ENCODE measurements around the gene B3GAT3. TPM values are rescaled to one million over a fixed set of nuclear protein-coding genes. Genes with fewer than 3 reads are reported as not detected.
"Not testable (repeated sequence)": the region's sequence is repeated elsewhere in the genome, so short reads cannot be mapped to it uniquely, and the experiment has no call there.

B3GAT3 gene
- total and polyA plus RNA-seq, 3 donors from 2014 or later = 36.6 to 69.2 (median 66.4) TPM

GRCh38 chr11:62656796-62657429 lies 35.1 kb upstream of the B3GAT3 start:
- 52 to 63% methylated on average over 5 of the region's 5 CpGs for WGBS, 2 donors
- no peak for DNase-seq
- no peaks in the 10 kb centered on the region for H3K9me3 ChIP-seq
- no peak for TF ChIP-seq POLR2A (IDR thresholded peaks at IDR 0.05)
- TF ChIP-seq, protein P1, sequence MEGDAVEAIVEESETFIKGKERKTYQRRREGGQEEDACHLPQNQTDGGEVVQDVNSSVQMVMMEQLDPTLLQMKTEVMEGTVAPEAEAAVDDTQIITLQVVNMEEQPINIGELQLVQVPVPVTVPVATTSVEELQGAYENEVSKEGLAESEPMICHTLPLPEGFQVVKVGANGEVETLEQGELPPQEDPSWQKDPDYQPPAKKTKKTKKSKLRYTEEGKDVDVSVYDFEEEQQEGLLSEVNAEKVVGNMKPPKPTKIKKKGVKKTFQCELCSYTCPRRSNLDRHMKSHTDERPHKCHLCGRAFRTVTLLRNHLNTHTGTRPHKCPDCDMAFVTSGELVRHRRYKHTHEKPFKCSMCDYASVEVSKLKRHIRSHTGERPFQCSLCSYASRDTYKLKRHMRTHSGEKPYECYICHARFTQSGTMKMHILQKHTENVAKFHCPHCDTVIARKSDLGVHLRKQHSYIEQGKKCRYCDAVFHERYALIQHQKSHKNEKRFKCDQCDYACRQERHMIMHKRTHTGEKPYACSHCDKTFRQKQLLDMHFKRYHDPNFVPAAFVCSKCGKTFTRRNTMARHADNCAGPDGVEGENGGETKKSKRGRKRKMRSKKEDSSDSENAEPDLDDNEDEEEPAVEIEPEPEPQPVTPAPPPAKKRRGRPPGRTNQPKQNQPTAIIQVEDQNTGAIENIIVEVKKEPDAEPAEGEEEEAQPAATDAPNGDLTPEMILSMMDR (IDR thresholded peaks at IDR 0.05) = no peak
- H3K27ac ChIP-seq = no peak overlapping the region
- intact Hi-C loops (cut with DNase I; ENCODE audit: low total_unique reads) = no loop called here
- H3K27me3 ChIP-seq = no peaks in the 10 kb centered on the region
- H3K36me3 ChIP-seq (ENCODE audit: low read depth, missing control alignments) = no peaks in the 10 kb centered on the region
- no peak overlapping the region for H3K4me3 ChIP-seq
- H3K4me1 ChIP-seq = peaks cover 6% of the 10 kb centered on the region

DNA sequence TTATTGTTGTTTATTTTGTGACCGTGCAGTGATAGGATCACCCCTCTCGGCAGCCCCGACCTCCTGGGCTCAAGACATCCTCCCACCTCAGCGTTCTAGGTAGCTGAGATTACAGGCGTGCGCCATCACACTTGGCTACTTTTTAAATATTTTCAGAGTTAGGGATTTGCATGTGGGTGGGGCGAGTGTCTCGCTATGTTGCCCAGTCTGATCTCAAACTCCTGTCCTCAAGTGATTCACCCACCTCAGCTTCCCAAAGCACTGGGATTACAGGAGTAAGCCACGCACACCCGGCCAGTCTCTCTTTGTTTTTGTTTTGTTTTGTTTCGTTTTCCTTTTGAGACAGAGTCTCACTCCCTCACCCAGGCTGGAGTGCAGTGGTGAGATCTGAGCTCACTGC lies 32.5 kb upstream of the B3GAT3 start:
- no peaks in the 10 kb centered on the region for H3K9me3 ChIP-seq
- intact Hi-C loops (cut with DNase I; ENCODE audit: low total_unique reads) = no loop called here
- no peak for DNase-seq
- 65 to 70% methylated on average over 11 of the region's 11 CpGs for WGBS, 2 donors
- no peak overlapping the region for H3K27ac ChIP-seq
- no peaks in the 10 kb centered on the region for H3K36me3 ChIP-seq (ENCODE audit: low read depth, missing control alignments)
- H3K4me3 ChIP-seq = no peak overlapping the region
- peaks cover 12% of the 10 kb centered on the region for H3K4me1 ChIP-seq
- TF ChIP-seq, protein P1 (IDR thresholded peaks at IDR 0.05) = no peak
- TF ChIP-seq POLR2A (IDR thresholded peaks at IDR 0.05) = no peak
- H3K27me3 ChIP-seq = no peaks in the 10 kb centered on the region

DNA sequence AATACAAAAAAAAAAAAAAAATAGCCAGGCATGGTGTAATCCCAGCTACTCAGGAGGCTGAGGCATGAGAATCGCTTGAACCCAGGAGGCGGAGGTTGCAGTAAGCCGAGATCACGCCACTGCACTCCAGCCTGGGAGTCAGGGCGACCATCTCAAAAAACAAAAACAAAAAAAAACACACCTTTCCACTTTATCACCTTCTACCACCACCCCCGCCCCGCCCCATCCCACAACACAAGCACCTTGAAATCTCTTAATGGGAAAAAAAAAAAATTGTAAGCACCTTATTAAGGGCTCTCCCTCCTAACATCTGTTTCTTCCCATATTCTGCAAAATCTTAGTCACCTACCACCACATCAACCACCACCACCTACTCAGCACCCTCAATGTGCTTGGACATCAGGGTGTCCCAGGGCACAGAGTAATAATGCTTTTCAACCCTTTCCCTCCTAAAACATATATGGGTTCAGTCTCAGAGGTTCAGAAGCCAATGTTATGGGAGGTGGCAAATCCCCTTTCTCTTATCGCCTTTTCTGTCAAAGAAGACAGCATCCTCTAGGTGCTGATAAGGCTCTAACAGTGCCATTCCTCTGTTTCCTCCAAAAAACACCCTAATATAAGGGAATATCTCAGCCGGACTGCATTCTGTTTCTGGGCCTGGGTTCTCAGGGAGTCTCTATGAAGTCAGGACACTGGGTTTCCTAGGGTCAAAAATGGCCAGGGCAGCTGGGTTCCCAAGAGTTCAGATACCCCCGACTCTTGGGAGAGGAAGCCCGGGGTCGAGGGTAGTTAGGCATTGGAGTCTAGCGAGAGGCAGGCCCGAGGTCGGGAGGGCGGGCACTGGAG lies 30.6 kb upstream of the B3GAT3 start:
- intact Hi-C loops (cut with DNase I; ENCODE audit: low total_unique reads) = no loop called here
- no peak for DNase-seq
- WGBS, 2 donors = 36 to 38% methylated on average over 15 to 16 of the region's 16 CpGs

GRCh38 chr11:62650283-62650682 lies 28.5 kb upstream of the B3GAT3 start:
- H3K36me3 ChIP-seq (ENCODE audit: low read depth, missing control alignments); DNase-seq; H3K27me3 ChIP-seq; H3K27ac ChIP-seq; H3K9me3 ChIP-seq; intact Hi-C loops (cut with DNase I; ENCODE audit: low total_unique reads); H3K4me3 ChIP-seq: not testable (repeated sequence)
- 91 to 94% methylated on average over 12 of the region's 12 CpGs for WGBS, 2 donors
- H3K4me1 ChIP-seq = peaks cover 17% of the 10 kb centered on the region

More for the DNA sequence above, 30.6 kb upstream of the B3GAT3 start:
- TF ChIP-seq, protein P1 (IDR thresholded peaks at IDR 0.05) = no peak
- TF ChIP-seq POLR2A (IDR thresholded peaks at IDR 0.05) = no peak
- peaks cover 12% of the 10 kb centered on the region for H3K4me1 ChIP-seq
- H3K27ac ChIP-seq = peak overlapping the region; percentile 60 to 92
- no peaks in the 10 kb centered on the region for H3K27me3 ChIP-seq
- H3K9me3 ChIP-seq = no peaks in the 10 kb centered on the region
- peak overlapping the region; percentile 78 to 87 for H3K4me3 ChIP-seq
- H3K36me3 ChIP-seq (ENCODE audit: low read depth, missing control alignments) = no peaks in the 10 kb centered on the region

GRCh38 chr11:62649486-62649885 lies 27.7 kb upstream of the B3GAT3 start:
- WGBS, 2 donors = 88 to 100% methylated on average over 1 to 11 of the region's 11 CpGs
- Histone ChIP-seq H3K4me3 (no peak overlapping the region), H3K9me3 (no peaks in the 10 kb centered on the region), H3K27me3 (no peaks in the 10 kb centered on the region), H3K4me1 (peaks cover 24% of the 10 kb centered on the region), H3K27ac (no peak overlapping the region), H3K36me3 (ENCODE audit: low read depth, missing control alignments) (no peaks in the 10 kb centered on the region)
- TF ChIP-seq, protein P1 (IDR thresholded peaks at IDR 0.05) = no peak
- TF ChIP-seq POLR2A (IDR thresholded peaks at IDR 0.05) = no peak
- no peak for DNase-seq
- intact Hi-C loops (cut with DNase I; ENCODE audit: low total_unique reads) = no loop called here
